ENCODE data around the gene SPDYA. TPM values are rescaled to one million over a fixed set of nuclear protein-coding genes. Genes with fewer than 3 reads are reported as not detected.

SPDYA gene
- 1 to 10 TPM; 1.1 to 2.3 (median 1.2) TPM for total RNA-seq
- long read RNA-seq, donor 1, partial matches to known transcripts: 0 of 9 reads
- long read RNA-seq, donor 1, other reads (novel, unspliced or antisense): 9 of 9 reads
- long read RNA-seq, donor 2, partial matches to known transcripts: 0 of 57 reads
- long read RNA-seq, donor 2, other reads (novel, unspliced or antisense): 57 of 57 reads

GRCh38 chr2:28810384-28811285 lies at the start of gene SPDYA:
Gene SPDYA (plus strand): TSS chr2:28810834. CDS start chr2:28816015, 5,181 bp downstream.
- H3K9me3 ChIP-seq: no peaks in the 10 kb centered on the region
- no peaks in the 10 kb centered on the region for H3K36me3 ChIP-seq (ENCODE audit: low read depth)
- DNase-seq (peak; percentile 73 to 85 (median 75)), ATAC-seq (peak; percentile 95)
- intact Hi-C loops (cut with DNase I, micrococcal nuclease): no loop called here
- peaks cover 13% of the 10 kb centered on the region for H3K4me1 ChIP-seq (ENCODE audit: low read depth)
- H3K4me3 ChIP-seq: no peak within 1 kb of the TSS
- TF ChIP-seq CTCF (IDR thresholded peaks at IDR 0.05): no peak

- no peak for ATAC-seq
- peaks cover 39% of the 10 kb centered on the region for H3K4me1 ChIP-seq (ENCODE audit: low read depth)
Observed at GRCh38 chr2:28761420-28761819, 49.2 kb upstream of the SPDYA start.

GRCh38 chr2:28764909-28765711 lies 45.5 kb upstream of the SPDYA start:
- H3K36me3 ChIP-seq (ENCODE audit: low read depth): no peaks in the 10 kb centered on the region
- DNase-seq (no peak), ATAC-seq (no peak)
- H3K9me3 ChIP-seq: no peaks in the 10 kb centered on the region
- no peak for TF ChIP-seq CTCF (IDR thresholded peaks at IDR 0.05)
- intact Hi-C loops (cut with DNase I, micrococcal nuclease): no loop called here
- no peak overlapping the region for H3K4me3 ChIP-seq
- H3K4me1 ChIP-seq (ENCODE audit: low read depth): peaks cover 27% of the 10 kb centered on the region

More at GRCh38 chr2:28761420-28761819, 49.2 kb upstream of the SPDYA start:
- Histone ChIP-seq H3K9me3 (no peaks in the 10 kb centered on the region), H3K36me3 (ENCODE audit: low read depth) (no peaks in the 10 kb centered on the region), H3K4me3 (no peak overlapping the region)
- intact Hi-C loops (cut with DNase I, micrococcal nuclease): no loop called here
- TF ChIP-seq CTCF (IDR thresholded peaks at IDR 0.05): no peak
- no peak for DNase-seq

GRCh38 chr2:28766070-28766469 lies 44.6 kb upstream of the SPDYA start:
- Histone ChIP-seq H3K9me3 (no peaks in the 10 kb centered on the region), H3K4me1 (ENCODE audit: low read depth) (peaks cover 27% of the 10 kb centered on the region), H3K36me3 (ENCODE audit: low read depth) (no peaks in the 10 kb centered on the region), H3K4me3 (no peak overlapping the region)
- DNase-seq: no peak
- no peak for TF ChIP-seq CTCF (IDR thresholded peaks at IDR 0.05)
- intact Hi-C loops (cut with DNase I, micrococcal nuclease): no loop called here
- ATAC-seq: no peak

GRCh38 chr2:28767337-28767736 lies 43.3 kb upstream of the SPDYA start:
- peaks cover 27% of the 10 kb centered on the region for H3K4me1 ChIP-seq (ENCODE audit: low read depth)
- H3K4me3 ChIP-seq: no peak overlapping the region
- ATAC-seq: peak; percentile 91
- intact Hi-C loops (cut with DNase I, micrococcal nuclease): no loop called here
- TF ChIP-seq CTCF (IDR thresholded peaks at IDR 0.05): no peak
- no peaks in the 10 kb centered on the region for H3K9me3 ChIP-seq
- no peaks in the 10 kb centered on the region for H3K36me3 ChIP-seq (ENCODE audit: low read depth)
- DNase-seq: peak in 1 of 3 donors; percentile 62
